HEK293 (cell line): ENCODE measurements around the gene IGFBP7.

ENCODE experiments used
- CTCF ChIA-PET: fragments of 350-600 bp; formaldehyde crosslinking; extraction: SDS; loops from one replicate; lab custom pipeline; 2021; ENCODE audit warnings: antibody characterized with exemption; lab: Yijun Ruan, JAX
- POLR2A ChIA-PET: fragments of 300-600 bp; formaldehyde crosslinking; extraction: SDS; loops from one replicate; lab custom pipeline; 2020; ENCODE audit warnings: antibody characterized with exemption, inconsistent platforms; lab: Yijun Ruan, JAX
- H3K27ac ChIP-seq: fragments of 200-500 bp; sonication (Bioruptor generic); 2 replicates; pipeline ENCODE4 v1.5.1; 2014; ENCODE audit warnings: low read depth, low read length, control low read depth, inconsistent platforms; ENCODE audit errors: extremely low read depth
- H3K36me3 ChIP-seq, 2 experiments: fragments of 200-500 bp in 1 of 2; sonication (Bioruptor generic) in 1 of 2; 1 replicate in 1 of 2; 2 replicates in 1 of 2; pipeline ENCODE4 v1.5.1; 2014 to 2017; ENCODE audit warnings: inconsistent platforms in 2 of 2, low read length in 2 of 2; ENCODE audit not compliant: control insufficient read depth in 2 of 2, insufficient read depth in 1 of 2
- H3K4me1 ChIP-seq: fragments of 200-500 bp; sonication (Bioruptor generic); 2 replicates; pipeline ENCODE4 v1.5.1; 2014; ENCODE audit warnings: mild to moderate bottlenecking, low read length, inconsistent platforms; ENCODE audit not compliant: control insufficient read depth, insufficient read depth
- H3K4me3 ChIP-seq: 2 replicates; pipeline ENCODE4 v1.5.1; 2011; ENCODE audit warnings: low read depth, mild to moderate bottlenecking, control low read depth, low read length, moderate library complexity
- H3K9me3 ChIP-seq: fragments of 200-500 bp; sonication (Bioruptor generic); 2 replicates; pipeline ENCODE4 v1.5.1; 2014; ENCODE audit warnings: low read depth, low read length, inconsistent platforms; ENCODE audit not compliant: control insufficient read depth, insufficient read depth
- SALL2 ChIP-seq: fragments of 450-650 bp; formaldehyde crosslinking; IDR thresholded peaks from 2 replicates; pipeline ENCODE4 v1.5.0; 2017; ENCODE audit warnings: missing biosample characterization, mild to moderate bottlenecking, missing genetic modification characterization, borderline replicate concordance
- TSHZ1 ChIP-seq: fragments of 450-650 bp; formaldehyde crosslinking; IDR thresholded peaks from 2 replicates; pipeline ENCODE4 v1.5.1; 2016; ENCODE audit warnings: missing biosample characterization, missing genetic modification characterization, borderline replicate concordance
- WT1 ChIP-seq: fragments of 450-650 bp; formaldehyde crosslinking; IDR thresholded peaks from 2 replicates; pipeline ENCODE4 v1.5.1; 2016; ENCODE audit warnings: missing biosample characterization, missing genetic modification characterization
- ZNF398 ChIP-seq: fragments of 450-650 bp; formaldehyde crosslinking; IDR thresholded peaks from 2 replicates; pipeline ENCODE4 v1.5.1; 2017; ENCODE audit warnings: missing biosample characterization, missing genetic modification characterization
- ZNF404 ChIP-seq: fragments of 450-650 bp; formaldehyde crosslinking; IDR thresholded peaks from 2 replicates; pipeline ENCODE4 v1.5.1; 2017; ENCODE audit warnings: missing biosample characterization, missing genetic modification characterization
- ZNF48 ChIP-seq: fragments of 450-650 bp; formaldehyde crosslinking; IDR thresholded peaks from 2 replicates; pipeline ENCODE4 v1.5.1; 2016; ENCODE audit warnings: missing biosample characterization, missing genetic modification characterization
- ZNF544 ChIP-seq: fragments of 450-650 bp; formaldehyde crosslinking; IDR thresholded peaks from 2 replicates; pipeline ENCODE4 v1.5.0; 2017; ENCODE audit warnings: missing biosample characterization, missing genetic modification characterization
- ZNF76 ChIP-seq: fragments of 450-650 bp; formaldehyde crosslinking; IDR thresholded peaks from 2 replicates; pipeline ENCODE4; 2016; ENCODE audit warnings: low read depth, missing biosample characterization, missing genetic modification characterization, borderline replicate concordance
- ZNF830 ChIP-seq: fragments of 450-650 bp; IDR thresholded peaks from 2 replicates; pipeline ENCODE4 v1.5.0; 2018; ENCODE audit warnings: missing biosample characterization, missing genetic modification characterization, low read depth, mild to moderate bottlenecking, moderate library complexity
- ZNF837 ChIP-seq: fragments of 450-650 bp; formaldehyde crosslinking; IDR thresholded peaks from 2 replicates; pipeline ENCODE4 v1.5.1; 2016; ENCODE audit warnings: missing biosample characterization, missing genetic modification characterization
- ZSCAN18 ChIP-seq: fragments of 450-650 bp; formaldehyde crosslinking; IDR thresholded peaks from 2 replicates; pipeline ENCODE4 v1.5.1; 2016; ENCODE audit warnings: missing biosample characterization, missing genetic modification characterization

The IGFBP7 gene

GRCh38 chr4:57013543-57014120, 96.6 kb downstream of the IGFBP7 start (continued):
- no peak for TF ChIP-seq ZNF76 (tag by site-specific recombination)

GRCh38 chr4:56999751-57000150, 110.4 kb downstream of the IGFBP7 start:
- Histone ChIP-seq H3K4me3 (no peak overlapping the region), H3K4me1 (no peaks in the 10 kb centered on the region), H3K36me3 (peaks cover 31 to 88% of the 10 kb centered on the region in 2 experiments), H3K27ac (no peak overlapping the region), H3K9me3 (no peaks in the 10 kb centered on the region)
- POLR2A ChIA-PET: no interaction called here
- no peak for TF ChIP-seq WT1 (tag by site-specific recombination)
- TF ChIP-seq TSHZ1 (tag by site-specific recombination): no peak
- TF ChIP-seq ZNF404 (tag by site-specific recombination): no peak
- TF ChIP-seq ZNF830: no peak
- no peak for TF ChIP-seq ZNF398
- TF ChIP-seq ZNF544 (tag by site-specific recombination): no peak
- no peak for TF ChIP-seq SALL2 (tag by site-specific recombination)
- TF ChIP-seq ZSCAN18 (tag by site-specific recombination): no peak
- TF ChIP-seq, all 188 proteins: peak for 0
- CTCF ChIA-PET: no interaction called here

- H3K4me3 ChIP-seq: no peak overlapping the region
- no peak overlapping the region for H3K27ac ChIP-seq
- H3K36me3 ChIP-seq: peaks cover 27 to 89% of the 10 kb centered on the region in 2 experiments
- no peak for TF ChIP-seq ZNF837
- TF ChIP-seq ZNF48 (tag by site-specific recombination): no peak
- POLR2A ChIA-PET: no interaction called here
- no peaks in the 10 kb centered on the region for H3K9me3 ChIP-seq
- H3K4me1 ChIP-seq: no peaks in the 10 kb centered on the region
- CTCF ChIA-PET: no interaction called here
Measured at GRCh38 chr4:56995525-56995924, 114.7 kb downstream of the IGFBP7 start.
